Suprapubic skin (tissue), 4 donors: ENCODE results near the gene DCTPP1.

Experiments
- CTCF ChIP-seq, 2 donors: fragments of 200-600 bp in 1 of 2; fragments of 450-650 bp in 1 of 2; sonication (generic) in 1 of 2; IDR thresholded peaks; one replicate each; pipeline ENCODE4 v1.5.1; 2016 to 2019; ENCODE audit warnings: antibody characterized with exemption in 2 of 2, mild to moderate bottlenecking in 1 of 2, moderate library complexity in 1 of 2
- EP300 ChIP-seq: sonication (generic); formaldehyde crosslinking; IDR thresholded peaks from one replicate; pipeline ENCODE4 v1.6.1; 2017; ENCODE audit warnings: antibody characterized with exemption
- POLR2A ChIP-seq, 2 donors: fragments of 450-650 bp; IDR thresholded peaks; one replicate each; pipeline ENCODE4 v1.6.1; 2017; ENCODE audit warnings: antibody characterized with exemption in 2 of 2, mild to moderate bottlenecking in 2 of 2, moderate library complexity in 2 of 2
- POLR2AphosphoS5 ChIP-seq, 3 donors: sonication (generic); formaldehyde crosslinking; IDR thresholded peaks; one replicate each; pipeline ENCODE4 v1.6.1; 2017; ENCODE audit warnings: antibody characterized with exemption in 3 of 3

DNA sequence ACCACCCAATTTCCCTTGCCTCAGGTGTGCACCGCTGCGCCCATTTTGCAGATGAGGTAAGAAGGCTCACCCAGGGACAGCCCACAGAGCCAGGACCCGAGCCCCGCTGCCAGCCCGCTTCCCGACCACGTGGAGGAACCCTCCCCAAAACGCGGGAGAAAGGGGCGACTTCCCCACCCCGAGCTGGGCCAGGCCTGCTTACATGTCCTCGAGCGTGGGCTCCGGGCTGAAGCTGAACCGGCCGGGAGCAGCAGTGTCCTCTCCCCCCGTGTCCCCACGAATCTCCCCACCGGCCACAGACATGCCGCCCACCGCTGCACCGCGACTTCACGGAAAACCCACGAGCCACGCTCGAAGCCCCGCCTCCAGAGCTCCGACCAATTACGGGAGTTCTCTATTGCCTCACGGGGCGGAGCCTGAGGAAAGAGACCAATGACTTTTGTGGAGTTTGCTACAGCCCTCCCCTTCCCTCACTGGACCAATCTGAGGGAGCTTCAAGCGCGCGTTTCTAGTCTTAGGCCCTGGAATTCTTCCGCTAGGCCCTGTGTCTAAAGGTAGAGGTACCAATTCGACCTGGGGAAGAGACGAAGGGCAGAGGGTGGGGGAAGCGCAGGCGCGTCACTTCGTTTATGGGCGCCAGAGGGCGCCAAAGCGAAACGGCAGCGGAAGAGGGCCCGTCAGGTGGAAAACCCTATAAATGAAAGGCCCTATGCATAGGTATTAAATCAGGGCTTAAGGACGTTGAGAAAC, at the start of gene DCTPP1:
- TF ChIP-seq EP300 (no peak), POLR2A (IDR thresholded peaks at IDR 0.05) (no peak), POLR2AphosphoS5 (IDR thresholded peaks at IDR 0.05) (peak in 2 of 3 donors; percentile 59 to 88), CTCF (IDR thresholded peaks at IDR 0.05) (peak; percentile 69 to 81)
